ENCODE data around the gene RBM5.

RBM5 gene

GRCh38 chr3:50139718-50140423 is 51.2 kb downstream of the RBM5 start:
- H3K4me3 ChIP-seq (ENCODE audit: low read depth, low read length): no peak overlapping the region
- no peak for TF ChIP-seq CTCF (IDR thresholded peaks at IDR 0.05; ENCODE audit: low read depth, low read length)

- no peak overlapping the region for H3K4me3 ChIP-seq (ENCODE audit: low read depth, low read length)
- no peak for TF ChIP-seq CTCF (IDR thresholded peaks at IDR 0.05; ENCODE audit: low read depth, low read length)
Observed at GRCh38 chr3:50140990-50141389, 52.3 kb downstream of the RBM5 start.

GRCh38 chr3:50146316-50146901 is 57.7 kb downstream of the RBM5 start:
- no peak overlapping the region for H3K4me3 ChIP-seq (ENCODE audit: low read depth, low read length)
- TF ChIP-seq CTCF (IDR thresholded peaks at IDR 0.05; ENCODE audit: low read depth, low read length): no peak

GRCh38 chr3:50147016-50147415 is 58.3 kb downstream of the RBM5 start:
- TF ChIP-seq CTCF (IDR thresholded peaks at IDR 0.05; ENCODE audit: low read depth, low read length): no peak
- no peak overlapping the region for H3K4me3 ChIP-seq (ENCODE audit: low read depth, low read length)

GRCh38 chr3:50147447-50147846 is 58.7 kb downstream of the RBM5 start:
- TF ChIP-seq CTCF (IDR thresholded peaks at IDR 0.05; ENCODE audit: low read depth, low read length): no peak
- no peak overlapping the region for H3K4me3 ChIP-seq (ENCODE audit: low read depth, low read length)

- TF ChIP-seq CTCF (IDR thresholded peaks at IDR 0.05; ENCODE audit: low read depth, low read length): no peak
- no peak overlapping the region for H3K4me3 ChIP-seq (ENCODE audit: low read depth, low read length)
Observed at GRCh38 chr3:50147861-50148260, 59.1 kb downstream of the RBM5 start.

GRCh38 chr3:50150404-50150750 is 61.7 kb downstream of the RBM5 start:
- no peak for TF ChIP-seq CTCF (IDR thresholded peaks at IDR 0.05; ENCODE audit: low read depth, low read length)
- H3K4me3 ChIP-seq (ENCODE audit: low read depth, low read length): no peak overlapping the region

Data from WI38 (cell line).